ENCODE measurements around the gene PRR7. TPM values are rescaled to one million over a fixed set of nuclear protein-coding genes. Genes with fewer than 3 reads are reported as not detected.

Gene PRR7
- total and polyA plus RNA-seq, 2 of the 4 experiments (the other 2 are of a cell fraction), result 1.1 to 10.1 TPM

DNA sequence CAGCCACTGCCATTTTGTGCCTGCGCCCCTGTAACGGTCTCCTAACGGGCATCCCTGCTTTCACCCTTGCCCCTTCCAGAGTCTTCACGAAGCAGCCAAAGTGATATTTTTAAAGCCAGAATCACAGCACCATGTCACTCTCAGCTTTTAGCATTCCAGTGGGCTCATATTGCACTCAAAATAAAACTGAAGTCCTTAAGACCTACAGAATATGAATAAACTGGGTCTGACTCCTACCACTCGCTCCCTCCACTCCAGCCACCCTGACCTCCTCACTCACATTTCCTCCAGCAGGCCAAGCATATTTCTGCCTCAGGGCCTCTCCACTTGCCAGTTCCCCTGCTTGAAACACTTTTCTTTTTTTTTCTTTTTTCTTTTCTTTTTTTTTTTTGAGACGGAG is 53.2 kb downstream of the PRR7 start:
- H3K23ac ChIP-seq (ENCODE audit: low read depth, low read length), result no peak overlapping the region
- H3K56ac ChIP-seq (ENCODE audit: extremely low read depth, insufficient read depth, low read length), result no peak overlapping the region
- H2BK120ac ChIP-seq (ENCODE audit: low read depth, low read length), result no peak overlapping the region
- ChIA-PET POLR2A (ENCODE audit: unreplicated experiment) (interaction anchor here (0.6 kb wide), 1 partner anchor 153 kb away, joined by 3 read pairs; no protein-coding TSS in a partner anchor), CTCF (interaction anchor here (0.6 to 1.5 kb wide), 3 partner anchors 24 to 402 kb away, joined by 3 to 6 read pairs (median 3); no protein-coding TSS in a partner anchor)
- no peak overlapping the region for H2AK9ac ChIP-seq (replicated peaks; ENCODE audit: low read depth, low read length, poor library complexity)
- H4K91ac ChIP-seq (ENCODE audit: insufficient read depth, low read depth, low read length), result no peak overlapping the region
- H3K4me1 ChIP-seq (ENCODE audit: control insufficient read depth, insufficient read depth, low read length), result peaks cover 23% of the 10 kb centered on the region
- no peaks in the 10 kb centered on the region for H3K9me3 ChIP-seq (ENCODE audit: control insufficient read depth, insufficient read depth, low read length)
- peaks cover 12 to 29% of the 10 kb centered on the region in 2 experiments for H3K79me1 ChIP-seq (ENCODE audit: low read depth in 1 of 2, low read length in 2 of 2)
- no peak overlapping the region for H4K5ac ChIP-seq (ENCODE audit: low read depth, low read length)
- H3K27me3 ChIP-seq (ENCODE audit: control insufficient read depth, insufficient read depth, low read length), result no peaks in the 10 kb centered on the region
- no peak overlapping the region for H3K18ac ChIP-seq (ENCODE audit: low read depth, low read length)
- H2AFZ ChIP-seq (replicated peaks; ENCODE audit: low read length, poor library complexity), result no peak overlapping the region
- no peak overlapping the region for H4K8ac ChIP-seq (ENCODE audit: low read depth in 2 of 2, low read length in 2 of 2)
- WGBS, 2 experiments (ENCODE audit: extremely low coverage in 2 of 2, insufficient read length in 1 of 2), result 94% methylated on average over 2 of the region's 6 CpGs; no CpG with 5 or more reads in 1 of the 2 experiments
- no peak overlapping the region for H3K9ac ChIP-seq (ENCODE audit: low read depth, low read length)
- peaks cover 22% of the 10 kb centered on the region for H4K20me1 ChIP-seq (ENCODE audit: insufficient read depth, low read length)
- H2AK5ac ChIP-seq (ENCODE audit: low read depth, low read length), result no peak overlapping the region
- TF ChIP-seq RFX5 (IDR thresholded peaks at IDR 0.05; ENCODE audit: low read depth, low read length), result no peak
- TF ChIP-seq MXI1 (IDR thresholded peaks at IDR 0.05; ENCODE audit: borderline replicate concordance, low read depth, low read length), result no peak
- TF ChIP-seq FOS (IDR thresholded peaks at IDR 0.05; ENCODE audit: low read depth, low read length), result no peak
- no peak for TF ChIP-seq BHLHE40 (IDR thresholded peaks at IDR 0.05; ENCODE audit: low read depth, low read length)
- no peak for TF ChIP-seq RAD21 (IDR thresholded peaks at IDR 0.05; ENCODE audit: low read length)
- TF ChIP-seq SMC3 (IDR thresholded peaks at IDR 0.05; ENCODE audit: low read depth, low read length), result no peak
- no peak for TF ChIP-seq MAFK (IDR thresholded peaks at IDR 0.05; ENCODE audit: low read depth, low read length)
- TF ChIP-seq, protein P1, sequence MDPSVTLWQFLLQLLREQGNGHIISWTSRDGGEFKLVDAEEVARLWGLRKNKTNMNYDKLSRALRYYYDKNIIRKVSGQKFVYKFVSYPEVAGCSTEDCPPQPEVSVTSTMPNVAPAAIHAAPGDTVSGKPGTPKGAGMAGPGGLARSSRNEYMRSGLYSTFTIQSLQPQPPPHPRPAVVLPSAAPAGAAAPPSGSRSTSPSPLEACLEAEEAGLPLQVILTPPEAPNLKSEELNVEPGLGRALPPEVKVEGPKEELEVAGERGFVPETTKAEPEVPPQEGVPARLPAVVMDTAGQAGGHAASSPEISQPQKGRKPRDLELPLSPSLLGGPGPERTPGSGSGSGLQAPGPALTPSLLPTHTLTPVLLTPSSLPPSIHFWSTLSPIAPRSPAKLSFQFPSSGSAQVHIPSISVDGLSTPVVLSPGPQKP (IDR thresholded peaks at IDR 0.05; ENCODE audit: borderline replicate concordance, low read depth, low read length), result no peak
- no peak for ATAC-seq (ENCODE audit: low read depth)
- intact Hi-C loops (cut with micrococcal nuclease) (loop anchor here (1.0 to 2.0 kb wide), 5 partner anchors 45 to 385 kb away; partner anchors contain the start of gene MXD3), dilution Hi-C loops (cut with HindIII; ENCODE audit: low sequenced_read_pairs, unreplicated experiment) (no loop called here), in situ Hi-C loops (cut with MboI; ENCODE audit: low sequenced_read_pairs) (no loop called here)
- H3K36me3 ChIP-seq (ENCODE audit: control insufficient read depth, insufficient read depth, low read length), result peaks cover 14% of the 10 kb centered on the region
- H3K27ac ChIP-seq (ENCODE audit: insufficient read depth, low read length), result no peak overlapping the region
- H3K4me3 ChIP-seq (ENCODE audit: insufficient read depth, low read depth, low read length), result no peak overlapping the region
- H2BK20ac ChIP-seq (ENCODE audit: low read depth, low read length), result no peak overlapping the region
- DNase-seq, result no peak
- H3K9me1 ChIP-seq (ENCODE audit: insufficient read depth, low read length), result peaks cover 3% of the 10 kb centered on the region; the same call in 1 of the 2 replicates
- H3K14ac ChIP-seq (replicated peaks; ENCODE audit: low read depth, low read length), result no peak overlapping the region
- no peak overlapping the region for H3K4ac ChIP-seq (ENCODE audit: low read depth, low read length)
- no peak overlapping the region for H2BK15ac ChIP-seq (ENCODE audit: low read depth, low read length)
- BruUV-seq (replicated peaks), result no TSS peak
- H3K4me2 ChIP-seq (ENCODE audit: low read depth, low read length), result no peak overlapping the region
- no peak overlapping the region for H2BK5ac ChIP-seq (ENCODE audit: low read depth, low read length, poor library complexity, severe bottlenecking)

Measured in IMR-90 (cell line).